Esophagus squamous epithelium (tissue), 5 donors: ENCODE measurements around the gene SGMS1. TPM values are rescaled to one million over a fixed set of nuclear protein-coding genes. Genes with fewer than 3 reads are reported as not detected.
"Not testable (repeated sequence)": the region's sequence is repeated elsewhere in the genome, so short reads cannot be mapped to it uniquely, and the experiment has no call there.

Source experiments
- DNase-seq: peaks from one replicate; lab custom pipeline; 2025; lab: John Stamatoyannopoulos, UW
- H3K27ac ChIP-seq, 4 donors: fragments of 200-600 bp; sonication (generic); one replicate each; pipeline ENCODE4 v1.5.1; 2016 to 2019; ENCODE audit warnings: mild to moderate bottlenecking in 1 of 4
- H3K27me3 ChIP-seq, 4 donors: fragments of 200-600 bp; sonication (generic); 1 replicate in 3 of 4; 2 replicates in 1 of 4; pipeline versions ENCODE4 v1.5.1 to v1.6.0; 2017 to 2021; ENCODE audit warnings: antibody characterized with exemption in 1 of 4
- H3K36me3 ChIP-seq, 3 donors: fragments of 200-600 bp; sonication (generic); one replicate each; pipeline ENCODE4 v1.5.1; 2016 to 2019
- H3K4me1 ChIP-seq, 3 donors: fragments of 200-600 bp; sonication (generic); one replicate each; pipeline ENCODE4 v1.5.1; 2017 to 2019
- H3K4me3 ChIP-seq, 4 donors: fragments of 200-600 bp; sonication (generic); 1 replicate in 3 of 4; 2 replicates in 1 of 4; pipeline ENCODE4 v1.5.1; 2016 to 2019; ENCODE audit warnings: mild to moderate bottlenecking in 2 of 4, moderate library complexity in 1 of 4
- H3K9me3 ChIP-seq, 3 donors: fragments of 200-600 bp; sonication (generic); one replicate each; pipeline ENCODE4 v1.5.1; 2016 to 2019
- POLR2A ChIP-seq, 4 donors: fragments of 450-650 bp; IDR thresholded peaks; one replicate each; pipeline ENCODE4 v1.6.1; 2017; ENCODE audit warnings: antibody characterized with exemption in 4 of 4, mild to moderate bottlenecking in 4 of 4, moderate library complexity in 3 of 4
- WGBS, 2 donors: methylation state at CpG; one replicate each; pipeline ENCODE4 v1.1.5; 2018; 5-methylcytosine and 5-hydroxymethylcytosine counted together
- intact Hi-C: fragments of 100-400 bp; cut with DNase I; formaldehyde crosslinking; loops from one replicate; pipeline ENCODE4 v1.15.0; 2022
- total RNA-seq, 4 donors: library from RNA; depleted of rRNA; stranded (reverse); fragments of >200 nt; gene quantifications; one replicate each; pipeline ENCODE4 v1.1.0, GENCODE V29; 2016
- TF ChIP-seq, protein P1 (sequence below), 6 experiments: fragments of 450-650 bp in 4 of 6; fragments of 200-600 bp in 2 of 6; sonication (generic) in 2 of 6; IDR thresholded peaks; one replicate each; pipeline ENCODE4 v1.5.1; 2016 to 2019; ENCODE audit warnings: antibody characterized with exemption in 6 of 6, mild to moderate bottlenecking in 4 of 6, moderate library complexity in 4 of 6
- donor health status: DM: yes; HTN: yes; CAD: no.

The SGMS1 gene
- total RNA-seq, 4 donors from 2014 or later, result 39.4 to 64.1 (median 54.9) TPM

DNA sequence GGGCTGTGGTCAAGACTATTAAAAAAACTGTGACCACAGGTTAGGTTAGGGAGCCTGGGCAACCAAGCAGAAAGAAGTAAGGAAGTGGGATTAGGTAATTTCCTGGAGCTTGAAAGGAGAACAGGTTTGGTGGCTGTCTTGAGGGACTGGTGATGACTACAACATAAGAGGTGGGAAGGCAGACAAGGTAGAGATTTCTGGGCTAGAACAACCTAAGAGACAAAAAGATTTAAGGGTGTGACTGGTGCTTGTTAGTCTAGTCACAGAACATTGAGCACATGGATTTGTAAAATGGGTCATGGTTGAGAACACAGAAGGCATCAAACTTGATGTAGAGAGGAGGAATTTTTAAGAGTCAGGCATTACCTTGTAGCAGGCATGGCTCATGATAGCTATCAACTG, 248.7 kb downstream of the SGMS1 start:
- DNase-seq, result no peak

DNA sequence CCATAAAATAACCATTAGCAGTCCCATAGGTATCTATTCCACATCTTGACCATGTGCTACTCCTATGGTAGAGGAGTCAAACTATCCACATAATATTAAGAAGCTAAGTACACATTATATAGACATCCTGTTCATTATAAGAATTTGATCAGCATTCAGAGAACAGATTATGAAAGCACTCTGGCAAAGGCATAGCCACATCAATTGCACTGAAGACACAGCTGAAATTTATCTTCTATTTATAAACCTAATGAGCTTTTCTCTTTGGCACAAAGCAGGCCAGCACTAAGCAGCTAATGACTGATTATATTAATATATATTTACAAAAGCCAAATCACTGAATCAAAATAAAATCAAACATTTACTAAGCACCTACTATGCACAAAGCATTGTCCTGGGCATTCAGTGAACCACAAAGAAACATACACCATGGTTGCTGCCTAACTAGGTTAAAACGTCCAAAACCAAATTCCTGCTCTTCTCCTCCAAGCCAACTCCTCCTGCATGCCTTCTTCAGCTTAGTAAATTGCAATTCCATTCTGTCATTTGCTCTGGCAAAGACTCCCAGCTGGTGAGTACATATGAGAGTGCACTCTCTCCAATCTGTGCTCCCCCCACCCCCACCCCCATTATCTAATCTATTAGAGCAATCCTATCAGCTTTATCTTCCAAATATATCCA, 249.8 kb downstream of the SGMS1 start:
- TF ChIP-seq POLR2A (IDR thresholded peaks at IDR 0.05), result no peak
- TF ChIP-seq, protein P1, sequence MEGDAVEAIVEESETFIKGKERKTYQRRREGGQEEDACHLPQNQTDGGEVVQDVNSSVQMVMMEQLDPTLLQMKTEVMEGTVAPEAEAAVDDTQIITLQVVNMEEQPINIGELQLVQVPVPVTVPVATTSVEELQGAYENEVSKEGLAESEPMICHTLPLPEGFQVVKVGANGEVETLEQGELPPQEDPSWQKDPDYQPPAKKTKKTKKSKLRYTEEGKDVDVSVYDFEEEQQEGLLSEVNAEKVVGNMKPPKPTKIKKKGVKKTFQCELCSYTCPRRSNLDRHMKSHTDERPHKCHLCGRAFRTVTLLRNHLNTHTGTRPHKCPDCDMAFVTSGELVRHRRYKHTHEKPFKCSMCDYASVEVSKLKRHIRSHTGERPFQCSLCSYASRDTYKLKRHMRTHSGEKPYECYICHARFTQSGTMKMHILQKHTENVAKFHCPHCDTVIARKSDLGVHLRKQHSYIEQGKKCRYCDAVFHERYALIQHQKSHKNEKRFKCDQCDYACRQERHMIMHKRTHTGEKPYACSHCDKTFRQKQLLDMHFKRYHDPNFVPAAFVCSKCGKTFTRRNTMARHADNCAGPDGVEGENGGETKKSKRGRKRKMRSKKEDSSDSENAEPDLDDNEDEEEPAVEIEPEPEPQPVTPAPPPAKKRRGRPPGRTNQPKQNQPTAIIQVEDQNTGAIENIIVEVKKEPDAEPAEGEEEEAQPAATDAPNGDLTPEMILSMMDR (IDR thresholded peaks at IDR 0.05), result no peak
- Histone ChIP-seq H3K4me1 (peaks cover 3 to 31% (median 12%) of the 10 kb centered on the region in 3 donors), H3K9me3 (no peaks in the 10 kb centered on the region), H3K36me3 (no peaks in the 10 kb centered on the region), H3K27ac (peak overlapping the region in 3 of 4 donors; percentile 5 to 54 (median 46)), H3K4me3 (no peak overlapping the region), H3K27me3 (no peaks in the 10 kb centered on the region)
- WGBS, 2 donors, result 17 to 37% methylated on average over 1 of the region's 1 CpG
- no peak for DNase-seq
- intact Hi-C loops, result no loop called here

More for the DNA sequence above, 248.7 kb downstream of the SGMS1 start:
- TF ChIP-seq, protein P1 (IDR thresholded peaks at IDR 0.05), result no peak
- no peak for TF ChIP-seq POLR2A (IDR thresholded peaks at IDR 0.05)
- Histone ChIP-seq H3K36me3 (no peaks in the 10 kb centered on the region), H3K9me3 (no peaks in the 10 kb centered on the region), H3K27me3 (no peaks in the 10 kb centered on the region), H3K4me1 (peaks cover 6 to 37% (median 18%) of the 10 kb centered on the region in 3 donors), H3K27ac (peak overlapping the region in 2 of 4 donors; percentile 53 to 54), H3K4me3 (no peak overlapping the region)
- intact Hi-C loops, result no loop called here

DNA sequence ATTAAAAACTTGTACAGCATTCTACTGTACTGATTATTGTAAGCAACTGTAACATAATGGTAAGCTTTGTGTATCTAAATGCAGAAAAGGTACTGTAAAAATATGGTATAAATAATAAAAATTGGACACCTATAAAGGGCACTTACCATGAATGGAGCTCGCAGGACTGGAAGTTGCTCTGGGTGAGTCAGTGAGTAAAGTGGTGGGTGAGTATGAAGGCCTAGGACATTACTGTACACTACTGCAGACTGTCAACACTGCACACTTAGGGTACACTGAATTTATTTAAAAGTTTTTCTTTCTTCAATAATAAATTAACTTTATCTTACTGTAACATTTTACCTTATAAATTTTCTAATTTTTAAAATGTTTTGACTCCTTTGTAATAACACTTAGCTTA, 253.8 kb downstream of the SGMS1 start:
- intact Hi-C loops, result no loop called here
- Histone ChIP-seq H3K4me1 (peaks cover 3 to 18% (median 5%) of the 10 kb centered on the region in 3 donors), H3K27ac (no peak overlapping the region), H3K27me3 (no peaks in the 10 kb centered on the region), H3K4me3 (no peak overlapping the region), H3K36me3 (peaks cover 0 to 6% (median 0%) of the 10 kb centered on the region in 3 donors), H3K9me3 (no peaks in the 10 kb centered on the region)
- 81 to 95% methylated on average over 1 of the region's 1 CpG for WGBS, 2 donors
- TF ChIP-seq, protein P1 (IDR thresholded peaks at IDR 0.05), result no peak
- TF ChIP-seq POLR2A (IDR thresholded peaks at IDR 0.05), result no peak
- no peak for DNase-seq

DNA sequence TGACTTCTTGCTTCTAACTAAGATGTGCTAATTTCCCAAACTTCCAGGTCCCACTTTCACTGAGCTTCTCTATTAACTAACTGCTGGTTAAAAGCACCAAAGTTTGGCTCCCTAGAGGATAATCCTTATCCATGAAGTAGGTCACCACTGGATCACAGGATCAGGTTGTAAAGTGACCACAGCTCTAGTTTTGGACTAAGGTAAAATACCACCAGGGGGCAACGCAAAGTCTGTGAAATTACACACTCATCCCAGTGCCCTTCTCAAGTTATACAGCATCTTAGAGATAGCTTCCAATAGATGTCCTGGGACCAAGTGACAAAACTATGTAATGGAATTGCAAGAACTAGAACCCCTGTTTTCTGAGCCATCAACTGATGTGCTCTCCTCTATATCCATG, 256.0 kb downstream of the SGMS1 start:
- 91 to 100% methylated on average over 1 of the region's 1 CpG for WGBS, 2 donors
- H3K9me3 ChIP-seq, result no peaks in the 10 kb centered on the region
- H3K27ac ChIP-seq, result no peak overlapping the region
- intact Hi-C loops, result no loop called here
- no peak for DNase-seq
- peaks cover 0 to 9% (median 0%) of the 10 kb centered on the region in 3 donors for H3K4me1 ChIP-seq
- H3K4me3 ChIP-seq, result no peak overlapping the region
- TF ChIP-seq, protein P1 (IDR thresholded peaks at IDR 0.05), result peak in 3 of 6 experiments; percentile 18 to 34 (median 26)
- TF ChIP-seq POLR2A (IDR thresholded peaks at IDR 0.05), result no peak
- no peaks in the 10 kb centered on the region for H3K27me3 ChIP-seq
- H3K36me3 ChIP-seq, result peaks cover 0 to 6% (median 0%) of the 10 kb centered on the region in 3 donors

DNA sequence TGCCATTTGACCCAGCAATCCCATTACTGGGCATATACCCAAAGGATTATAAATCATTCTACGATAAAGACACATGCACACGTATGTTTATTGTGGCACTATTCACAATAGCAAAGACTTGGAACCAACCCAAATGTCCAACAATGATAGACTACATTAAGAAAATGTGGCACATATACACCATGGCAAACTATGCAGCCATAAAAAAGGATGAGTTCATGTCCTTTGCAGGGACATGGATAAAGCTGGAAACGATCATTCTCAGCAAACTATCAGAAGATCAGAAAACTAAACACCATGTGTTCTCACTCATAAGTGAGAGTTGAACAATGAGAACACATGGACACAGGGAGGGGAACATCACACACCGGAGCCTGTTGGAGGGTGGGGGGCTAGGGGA, 257.3 kb downstream of the SGMS1 start:
- H3K36me3 ChIP-seq, H3K27ac ChIP-seq, H3K27me3 ChIP-seq, DNase-seq, H3K4me3 ChIP-seq, intact Hi-C loops, H3K9me3 ChIP-seq: not testable (repeated sequence)
- WGBS, 2 donors, result 65 to 72% methylated on average over 4 of the region's 4 CpGs
- H3K4me1 ChIP-seq, result peaks cover 0 to 21% (median 5%) of the 10 kb centered on the region in 3 donors

DNA sequence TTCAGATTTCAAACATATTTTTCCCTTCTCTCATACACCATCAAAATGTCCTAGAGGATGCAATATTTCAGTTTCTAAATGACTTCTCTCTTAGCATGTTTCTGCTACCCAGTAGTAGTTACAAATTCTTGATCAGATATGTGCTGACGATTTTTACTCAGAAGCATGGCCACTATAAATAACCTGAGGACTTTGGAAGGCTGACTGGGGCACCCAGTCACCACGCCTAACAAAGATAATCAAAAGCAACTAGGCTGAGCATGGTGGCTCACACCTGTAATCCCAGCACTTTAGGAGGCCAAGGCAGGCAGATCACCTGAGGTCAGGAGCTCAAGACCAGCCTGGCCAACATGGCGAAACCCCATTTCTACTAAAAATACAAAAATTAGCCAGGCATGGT, 259.0 kb downstream of the SGMS1 start:
- H3K9me3 ChIP-seq, H3K4me3 ChIP-seq, H3K27me3 ChIP-seq, H3K27ac ChIP-seq, DNase-seq, H3K36me3 ChIP-seq, intact Hi-C loops: not testable (repeated sequence)
- H3K4me1 ChIP-seq, result peaks cover 0 to 35% (median 12%) of the 10 kb centered on the region in 3 donors
- 75 to 77% methylated on average over 3 of the region's 3 CpGs for WGBS, 2 donors
